Thyroid gland (tissue), 4 donors: ENCODE measurements around the gene ISOC2. TPM values are rescaled to one million over a fixed set of nuclear protein-coding genes. Genes with fewer than 3 reads are reported as not detected.
"Not testable (repeated sequence)": the region's sequence is repeated elsewhere in the genome, so short reads cannot be mapped to it uniquely, and the experiment has no call there.

Experiments used
- DNase-seq, 2 donors: peaks; one replicate each; pipeline ENCODE4 v3.0.0-alpha.2; 2019
- H3K27ac ChIP-seq, 3 donors: fragments of 200-600 bp; sonication (generic); 1 replicate in 2 of 3; 2 replicates in 1 of 3; pipeline ENCODE4 v1.5.1; 2016 to 2019; ENCODE audit warnings: mild to moderate bottlenecking in 1 of 3, moderate library complexity in 1 of 3
- H3K27me3 ChIP-seq: fragments of 200-600 bp; sonication (generic); one replicate; pipeline ENCODE4 v1.5.1; 2019
- H3K36me3 ChIP-seq, 2 donors: fragments of 200-600 bp; sonication (generic); one replicate each; pipeline ENCODE4 v1.5.1; 2016 to 2019
- H3K4me1 ChIP-seq, 2 donors: fragments of 200-600 bp; sonication (generic); one replicate each; pipeline ENCODE4 v1.5.1; 2017 to 2019
- H3K4me3 ChIP-seq, 3 donors: fragments of 200-600 bp; sonication (generic); replicated peaks in 1 of 3; 1 replicate in 2 of 3; 2 replicates in 1 of 3; pipeline ENCODE4 v1.5.1; 2016; ENCODE audit warnings: mild to moderate bottlenecking in 1 of 3
- H3K9me3 ChIP-seq: fragments of 200-600 bp; sonication (generic); one replicate; pipeline ENCODE4 v1.5.1; 2017
- CTCF ChIP-seq, 6 experiments: fragments of 200-600 bp in 3 of 6; fragments of 450-650 bp in 3 of 6; sonication (generic) in 3 of 6; IDR thresholded peaks; one replicate each; pipeline ENCODE4 v1.5.1; 2016 to 2019; ENCODE audit warnings: antibody characterized with exemption in 6 of 6, mild to moderate bottlenecking in 2 of 6, inconsistent platforms in 1 of 6, moderate library complexity in 1 of 6
- POLR2A ChIP-seq, 2 donors: fragments of 450-650 bp; IDR thresholded peaks; one replicate each; pipeline ENCODE4 v1.6.1; 2017; ENCODE audit warnings: antibody characterized with exemption in 2 of 2, mild to moderate bottlenecking in 2 of 2, moderate library complexity in 1 of 2
- WGBS, 2 donors: methylation state at CpG; one replicate each; pipeline ENCODE4 v1.1.5; 2017; 5-methylcytosine and 5-hydroxymethylcytosine counted together
- intact Hi-C: fragments of 100-400 bp; cut with DNase I; formaldehyde crosslinking; loops from one replicate; pipeline ENCODE4 v1.15.1; 2023
- total RNA-seq, 4 donors: library from RNA; depleted of rRNA; stranded (reverse); fragments of >200 nt; gene quantifications; one replicate each; pipeline ENCODE4 v1.2.3, GENCODE V29; 2016

The ISOC2 gene
- total RNA-seq, 4 donors from 2014 or later: 52.1 to 178 (median 100) TPM

GRCh38 chr19:55503157-55503501, 41.7 kb upstream of the ISOC2 start:
- Histone ChIP-seq H3K9me3 (no peaks in the 10 kb centered on the region), H3K4me3 (no peak overlapping the region), H3K4me1 (no peaks in the 10 kb centered on the region), H3K27ac (no peak overlapping the region), H3K36me3 (no peaks in the 10 kb centered on the region), H3K27me3 (no peaks in the 10 kb centered on the region)
- intact Hi-C loops: loop anchor here (2.0 to 10.0 kb wide), 2 partner anchors 40 to 198 kb away; no protein-coding TSS in a partner anchor
- WGBS, 2 donors: 85 to 89% methylated on average over 17 of the region's 17 CpGs
- DNase-seq: no peak
- TF ChIP-seq CTCF (IDR thresholded peaks at IDR 0.05): no peak
- TF ChIP-seq POLR2A (IDR thresholded peaks at IDR 0.05): no peak

GRCh38 chr19:55502197-55502952, 40.9 kb upstream of the ISOC2 start:
- intact Hi-C loops: loop anchor here (2.0 to 10.0 kb wide), 2 partner anchors 40 to 198 kb away; no protein-coding TSS in a partner anchor
- H3K36me3 ChIP-seq: no peaks in the 10 kb centered on the region
- no peak overlapping the region for H3K4me3 ChIP-seq
- no peaks in the 10 kb centered on the region for H3K9me3 ChIP-seq
- no peaks in the 10 kb centered on the region for H3K4me1 ChIP-seq
- H3K27me3 ChIP-seq: no peaks in the 10 kb centered on the region
- no peak for DNase-seq
- WGBS, 2 donors: 93 to 96% methylated on average over 9 of the region's 9 CpGs
- no peak overlapping the region for H3K27ac ChIP-seq
- TF ChIP-seq CTCF (IDR thresholded peaks at IDR 0.05): no peak
- TF ChIP-seq POLR2A (IDR thresholded peaks at IDR 0.05): no peak

GRCh38 chr19:55500368-55500952, 39.0 kb upstream of the ISOC2 start:
- Histone ChIP-seq H3K27me3 (no peaks in the 10 kb centered on the region), H3K4me3 (no peak overlapping the region), H3K36me3 (no peaks in the 10 kb centered on the region), H3K9me3 (no peaks in the 10 kb centered on the region), H3K27ac (no peak overlapping the region), H3K4me1 (no peaks in the 10 kb centered on the region)
- WGBS, 2 donors: 95 to 98% methylated on average over 17 to 25 of the region's 26 CpGs
- intact Hi-C loops: loop anchor here (10.0 kb wide), 1 partner anchor 196 kb away; no protein-coding TSS in a partner anchor
- TF ChIP-seq POLR2A (IDR thresholded peaks at IDR 0.05) (no peak), CTCF (IDR thresholded peaks at IDR 0.05) (no peak)
- DNase-seq: no peak

- Histone ChIP-seq H3K4me1 (no peaks in the 10 kb centered on the region), H3K36me3 (no peaks in the 10 kb centered on the region), H3K9me3 (no peaks in the 10 kb centered on the region), H3K4me3 (no peak overlapping the region), H3K27ac (no peak overlapping the region), H3K27me3 (no peaks in the 10 kb centered on the region)
- WGBS, 2 donors: 37 to 64% methylated on average over 2 of the region's 2 CpGs
- no peak for TF ChIP-seq CTCF (IDR thresholded peaks at IDR 0.05)
- no peak for TF ChIP-seq POLR2A (IDR thresholded peaks at IDR 0.05)
- DNase-seq: no peak
- intact Hi-C loops: no loop called here
These were observed 36.9 kb upstream of the ISOC2 start for GRCh38 chr19:55498246-55498840.

GRCh38 chr19:55497763-55498162, 36.3 kb upstream of the ISOC2 start:
- TF ChIP-seq CTCF (IDR thresholded peaks at IDR 0.05) (no peak), POLR2A (IDR thresholded peaks at IDR 0.05) (no peak)
- Histone ChIP-seq H3K4me3 (no peak overlapping the region), H3K9me3 (no peaks in the 10 kb centered on the region), H3K27me3 (no peaks in the 10 kb centered on the region), H3K27ac (no peak overlapping the region), H3K36me3 (no peaks in the 10 kb centered on the region), H3K4me1 (no peaks in the 10 kb centered on the region)
- WGBS, 2 donors: 80 to 85% methylated on average over 7 to 12 of the region's 13 CpGs
- intact Hi-C loops: no loop called here
- no peak for DNase-seq

- H3K4me1 ChIP-seq, H3K27me3 ChIP-seq, intact Hi-C loops, H3K9me3 ChIP-seq, H3K4me3 ChIP-seq, H3K27ac ChIP-seq, DNase-seq, H3K36me3 ChIP-seq: not testable (repeated sequence)
- WGBS, 2 donors: 71 to 78% methylated on average over 10 of the region's 10 CpGs
These were observed 35.4 kb upstream of the ISOC2 start for GRCh38 chr19:55496820-55497219.
